Liver (tissue), 9 donors: ENCODE measurements around the gene PRKCD. TPM values are rescaled to one million over a fixed set of nuclear protein-coding genes. Genes with fewer than 3 reads are reported as not detected.

Experiments used
- DNase-seq: peaks from one replicate; pipeline ENCODE4 v3.0.0-alpha.2; 2017; ENCODE audit warnings: low spot score
- H3K27ac ChIP-seq, 2 donors: one replicate each; pipeline ENCODE4 v1.7.0; 2013; ENCODE audit warnings: inconsistent platforms in 2 of 2, low read length in 2 of 2, control low read depth in 1 of 2, low read depth in 1 of 2, mild to moderate bottlenecking in 1 of 2
- H3K27me3 ChIP-seq, 4 donors: one replicate each; pipeline versions ENCODE4 v1.6.1 to v1.7.0; 2013; ENCODE audit warnings: low read length in 3 of 4, inconsistent platforms in 1 of 4, mild to moderate bottlenecking in 1 of 4, moderate library complexity in 1 of 4; ENCODE audit not compliant: control insufficient read depth in 4 of 4, insufficient read depth in 4 of 4
- H3K36me3 ChIP-seq, 4 donors: one replicate each; pipeline versions ENCODE4 v1.6.1 to v1.7.0; 2013; ENCODE audit warnings: low read length in 3 of 4, mild to moderate bottlenecking in 3 of 4, low read depth in 1 of 4, moderate library complexity in 1 of 4; ENCODE audit not compliant: control insufficient read depth in 4 of 4, insufficient read depth in 3 of 4
- H3K4me1 ChIP-seq, 4 donors: one replicate each; pipeline versions ENCODE4 v1.6.1 to v1.7.0; 2013; ENCODE audit warnings: low read length in 3 of 4, mild to moderate bottlenecking in 3 of 4, moderate library complexity in 1 of 4; ENCODE audit not compliant: control insufficient read depth in 4 of 4, insufficient read depth in 4 of 4
- H3K4me3 ChIP-seq, 3 donors: one replicate each; pipeline versions ENCODE4 v1.6.1 to v1.7.0; 2013; ENCODE audit warnings: low read length in 3 of 3, control low read depth in 1 of 3, low read depth in 1 of 3, mild to moderate bottlenecking in 1 of 3
- H3K9ac ChIP-seq, 2 donors: one replicate each; pipeline ENCODE4 v1.7.0; 2013; ENCODE audit warnings: low read length in 2 of 2, mild to moderate bottlenecking in 2 of 2, moderate library complexity in 2 of 2, control low read depth in 1 of 2, low read depth in 1 of 2
- H3K9me3 ChIP-seq, 4 donors: one replicate each; pipeline versions ENCODE4 v1.6.1 to v1.7.0; 2013; ENCODE audit warnings: low read length in 3 of 4; ENCODE audit not compliant: control insufficient read depth in 4 of 4
- ATF3 ChIP-seq: IDR thresholded peaks from 2 replicates; pipeline ENCODE4 v1.6.1; 2016; ENCODE audit warnings: antibody characterized with exemption
- EGR1 ChIP-seq, 2 donors: IDR thresholded peaks; 2 replicates each; pipeline ENCODE4 v1.6.1; 2016 to 2018; ENCODE audit warnings: antibody characterized with exemption in 2 of 2, low read depth in 2 of 2
- FOXA1 ChIP-seq: IDR thresholded peaks from 2 replicates; pipeline ENCODE4 v1.6.1; 2016; ENCODE audit warnings: antibody characterized with exemption
- FOXA2 ChIP-seq: IDR thresholded peaks from 2 replicates; pipeline ENCODE4 v1.6.1; 2016; ENCODE audit warnings: antibody characterized with exemption
- GABPA ChIP-seq, 2 donors: IDR thresholded peaks in 1 of 2; conservative IDR thresholded peaks in 1 of 2; 2 replicates each; pipeline ENCODE4 v1.6.1; 2016; ENCODE audit warnings: antibody characterized with exemption in 2 of 2, mild to moderate bottlenecking in 1 of 2, moderate library complexity in 1 of 2
- HNF4A ChIP-seq, 2 donors: conservative IDR thresholded peaks; 2 replicates each; pipeline ENCODE4 v1.6.1; 2016; ENCODE audit warnings: antibody characterized with exemption in 2 of 2, mild to moderate bottlenecking in 2 of 2
- JUND ChIP-seq, 2 donors: IDR thresholded peaks; 2 replicates each; pipeline ENCODE4 v1.6.1; 2016; ENCODE audit warnings: antibody characterized with exemption in 2 of 2
- NR2F2 ChIP-seq: IDR thresholded peaks from 2 replicates; pipeline ENCODE4 v1.6.1; 2016; ENCODE audit warnings: antibody characterized with exemption
- RAD21 ChIP-seq, 2 donors: IDR thresholded peaks; 2 replicates each; pipeline ENCODE4 v1.6.1; 2016; ENCODE audit warnings: antibody characterized with exemption in 2 of 2, mild to moderate bottlenecking in 2 of 2
- RXRA ChIP-seq, 2 donors: IDR thresholded peaks; 2 replicates each; pipeline ENCODE4 v1.6.1; 2017 to 2018; ENCODE audit warnings: antibody characterized with exemption in 2 of 2, mild to moderate bottlenecking in 1 of 2
- SP1 ChIP-seq: IDR thresholded peaks from 2 replicates; pipeline ENCODE4 v1.6.1; 2018; ENCODE audit warnings: antibody characterized with exemption, mild to moderate bottlenecking
- TAF1 ChIP-seq: conservative IDR thresholded peaks from 2 replicates; pipeline ENCODE4 v1.6.1; 2016; ENCODE audit warnings: antibody characterized with exemption, mild to moderate bottlenecking
- YY1 ChIP-seq: IDR thresholded peaks from 2 replicates; pipeline ENCODE4 v1.6.1; 2016; ENCODE audit warnings: antibody characterized with exemption, mild to moderate bottlenecking
- WGBS: extraction: QIAGEN DNeasy Blood & Tissue Kit; methylation state at CpG from one replicate; pipeline ENCODE4 v1.1.7; 2013; 5-methylcytosine and 5-hydroxymethylcytosine counted together
- polyA plus RNA-seq, 2 donors: library from polyadenylated mRNA; stranded (reverse) in 1 of 2; unstranded in 1 of 2; fragments of 200-250 nt in 1 of 2; fragments of >200 nt in 1 of 2; fragmentation: Nextera tagmentation in 1 of 2; extraction: Ambion mirVana in 1 of 2; gene quantifications; one replicate each; pipeline versions ENCODE4 v1.2.1 to v1.2.3, GENCODE V29; 2013 to 2015
- total RNA-seq, 2 donors: library from RNA; depleted of rRNA; stranded (reverse); fragments of >200 nt; gene quantifications; one replicate each; pipeline ENCODE4 v1.2.3, GENCODE V29; 2014
- TF ChIP-seq, protein P1 (sequence below): fragments of 150-350 bp; IDR thresholded peaks from 2 replicates; pipeline ENCODE4 v1.5.1; 2017; ENCODE audit warnings: improper control_type of control experiment, low read depth, low read length; ENCODE audit not compliant: missing input control
- TF ChIP-seq, protein P2 (sequence below): IDR thresholded peaks from 2 replicates; pipeline ENCODE4 v1.6.1; 2016; ENCODE audit warnings: antibody characterized with exemption
- TF ChIP-seq, protein P3 (sequence below): IDR thresholded peaks from 2 replicates; pipeline ENCODE4 v1.6.1; 2016; ENCODE audit warnings: antibody characterized with exemption, mild to moderate bottlenecking
- donor health status: healthy.
- donor health status: healthy.
- donor health status: healthy.
- donor health status: healthy.
- donor health status: healthy.

PRKCD gene
- total and polyA plus RNA-seq, 4 donors: 3.1 to 7.3 (median 3.4) TPM

GRCh38 chr3:53153980-53154379, 7.0 kb upstream of the PRKCD start:
- no peaks in the 10 kb centered on the region for H3K9me3 ChIP-seq
- H3K4me1 ChIP-seq: peaks cover 12 to 47% (median 32%) of the 10 kb centered on the region in 4 donors
- H3K9ac ChIP-seq: no peak overlapping the region
- H3K27ac ChIP-seq: no peak overlapping the region
- H3K4me3 ChIP-seq: no peak overlapping the region
- no peak for TF ChIP-seq GABPA (IDR thresholded peaks at IDR 0.05 in 1 of 2, conservative IDR thresholded peaks at IDR 0.05 in 1 of 2)
- no peak for TF ChIP-seq TAF1
- TF ChIP-seq, protein P1, sequence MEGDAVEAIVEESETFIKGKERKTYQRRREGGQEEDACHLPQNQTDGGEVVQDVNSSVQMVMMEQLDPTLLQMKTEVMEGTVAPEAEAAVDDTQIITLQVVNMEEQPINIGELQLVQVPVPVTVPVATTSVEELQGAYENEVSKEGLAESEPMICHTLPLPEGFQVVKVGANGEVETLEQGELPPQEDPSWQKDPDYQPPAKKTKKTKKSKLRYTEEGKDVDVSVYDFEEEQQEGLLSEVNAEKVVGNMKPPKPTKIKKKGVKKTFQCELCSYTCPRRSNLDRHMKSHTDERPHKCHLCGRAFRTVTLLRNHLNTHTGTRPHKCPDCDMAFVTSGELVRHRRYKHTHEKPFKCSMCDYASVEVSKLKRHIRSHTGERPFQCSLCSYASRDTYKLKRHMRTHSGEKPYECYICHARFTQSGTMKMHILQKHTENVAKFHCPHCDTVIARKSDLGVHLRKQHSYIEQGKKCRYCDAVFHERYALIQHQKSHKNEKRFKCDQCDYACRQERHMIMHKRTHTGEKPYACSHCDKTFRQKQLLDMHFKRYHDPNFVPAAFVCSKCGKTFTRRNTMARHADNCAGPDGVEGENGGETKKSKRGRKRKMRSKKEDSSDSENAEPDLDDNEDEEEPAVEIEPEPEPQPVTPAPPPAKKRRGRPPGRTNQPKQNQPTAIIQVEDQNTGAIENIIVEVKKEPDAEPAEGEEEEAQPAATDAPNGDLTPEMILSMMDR: no peak
- TF ChIP-seq, protein P2, sequence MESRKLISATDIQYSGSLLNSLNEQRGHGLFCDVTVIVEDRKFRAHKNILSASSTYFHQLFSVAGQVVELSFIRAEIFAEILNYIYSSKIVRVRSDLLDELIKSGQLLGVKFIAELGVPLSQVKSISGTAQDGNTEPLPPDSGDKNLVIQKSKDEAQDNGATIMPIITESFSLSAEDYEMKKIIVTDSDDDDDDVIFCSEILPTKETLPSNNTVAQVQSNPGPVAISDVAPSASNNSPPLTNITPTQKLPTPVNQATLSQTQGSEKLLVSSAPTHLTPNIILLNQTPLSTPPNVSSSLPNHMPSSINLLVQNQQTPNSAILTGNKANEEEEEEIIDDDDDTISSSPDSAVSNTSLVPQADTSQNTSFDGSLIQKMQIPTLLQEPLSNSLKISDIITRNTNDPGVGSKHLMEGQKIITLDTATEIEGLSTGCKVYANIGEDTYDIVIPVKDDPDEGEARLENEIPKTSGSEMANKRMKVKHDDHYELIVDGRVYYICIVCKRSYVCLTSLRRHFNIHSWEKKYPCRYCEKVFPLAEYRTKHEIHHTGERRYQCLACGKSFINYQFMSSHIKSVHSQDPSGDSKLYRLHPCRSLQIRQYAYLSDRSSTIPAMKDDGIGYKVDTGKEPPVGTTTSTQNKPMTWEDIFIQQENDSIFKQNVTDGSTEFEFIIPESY: no peak
- TF ChIP-seq YY1: no peak
- no peak for TF ChIP-seq JUND (IDR thresholded peaks at IDR 0.05)
- no peak for TF ChIP-seq RAD21 (IDR thresholded peaks at IDR 0.05)
- TF ChIP-seq NR2F2: no peak
- no peak for TF ChIP-seq EGR1 (IDR thresholded peaks at IDR 0.05; ENCODE audit: low read depth in 2 of 2)
- TF ChIP-seq FOXA1: no peak
- TF ChIP-seq FOXA2: no peak
- no peak for TF ChIP-seq RXRA (IDR thresholded peaks at IDR 0.05)
- TF ChIP-seq, protein P3, sequence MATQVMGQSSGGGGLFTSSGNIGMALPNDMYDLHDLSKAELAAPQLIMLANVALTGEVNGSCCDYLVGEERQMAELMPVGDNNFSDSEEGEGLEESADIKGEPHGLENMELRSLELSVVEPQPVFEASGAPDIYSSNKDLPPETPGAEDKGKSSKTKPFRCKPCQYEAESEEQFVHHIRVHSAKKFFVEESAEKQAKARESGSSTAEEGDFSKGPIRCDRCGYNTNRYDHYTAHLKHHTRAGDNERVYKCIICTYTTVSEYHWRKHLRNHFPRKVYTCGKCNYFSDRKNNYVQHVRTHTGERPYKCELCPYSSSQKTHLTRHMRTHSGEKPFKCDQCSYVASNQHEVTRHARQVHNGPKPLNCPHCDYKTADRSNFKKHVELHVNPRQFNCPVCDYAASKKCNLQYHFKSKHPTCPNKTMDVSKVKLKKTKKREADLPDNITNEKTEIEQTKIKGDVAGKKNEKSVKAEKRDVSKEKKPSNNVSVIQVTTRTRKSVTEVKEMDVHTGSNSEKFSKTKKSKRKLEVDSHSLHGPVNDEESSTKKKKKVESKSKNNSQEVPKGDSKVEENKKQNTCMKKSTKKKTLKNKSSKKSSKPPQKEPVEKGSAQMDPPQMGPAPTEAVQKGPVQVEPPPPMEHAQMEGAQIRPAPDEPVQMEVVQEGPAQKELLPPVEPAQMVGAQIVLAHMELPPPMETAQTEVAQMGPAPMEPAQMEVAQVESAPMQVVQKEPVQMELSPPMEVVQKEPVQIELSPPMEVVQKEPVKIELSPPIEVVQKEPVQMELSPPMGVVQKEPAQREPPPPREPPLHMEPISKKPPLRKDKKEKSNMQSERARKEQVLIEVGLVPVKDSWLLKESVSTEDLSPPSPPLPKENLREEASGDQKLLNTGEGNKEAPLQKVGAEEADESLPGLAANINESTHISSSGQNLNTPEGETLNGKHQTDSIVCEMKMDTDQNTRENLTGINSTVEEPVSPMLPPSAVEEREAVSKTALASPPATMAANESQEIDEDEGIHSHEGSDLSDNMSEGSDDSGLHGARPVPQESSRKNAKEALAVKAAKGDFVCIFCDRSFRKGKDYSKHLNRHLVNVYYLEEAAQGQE: no peak
- TF ChIP-seq SP1: no peak
- no peak for TF ChIP-seq HNF4A (conservative IDR thresholded peaks at IDR 0.05)
- no peak for TF ChIP-seq ATF3
- DNase-seq: no peak
- WGBS: 84% methylated on average over 6 of the region's 6 CpGs
- H3K36me3 ChIP-seq: no peaks in the 10 kb centered on the region
- H3K27me3 ChIP-seq: no peaks in the 10 kb centered on the region

- H3K27ac ChIP-seq: no peak overlapping the region
- peaks cover 16 to 49% (median 37%) of the 10 kb centered on the region in 4 donors for H3K4me1 ChIP-seq
These were observed 6.1 kb upstream of the PRKCD start for GRCh38 chr3:53154881-53155285.

More at GRCh38 chr3:53154881-53155285, 6.1 kb upstream of the PRKCD start:
- Histone ChIP-seq H3K9ac (no peak overlapping the region), H3K27me3 (no peaks in the 10 kb centered on the region), H3K36me3 (no peaks in the 10 kb centered on the region), H3K9me3 (no peaks in the 10 kb centered on the region), H3K4me3 (no peak overlapping the region)
- TF ChIP-seq TAF1: no peak
- no peak for TF ChIP-seq RAD21 (IDR thresholded peaks at IDR 0.05)
- TF ChIP-seq, protein P2: no peak
- 83% methylated on average over 4 of the region's 4 CpGs for WGBS
- no peak for DNase-seq
